K562 (cell line): ENCODE measurements around the gene CERS2. TPM values are rescaled to one million over a fixed set of nuclear protein-coding genes. Genes with fewer than 3 reads are reported as not detected.

ENCODE experiments used
- EP400 ChIP-seq: fragments of 450-650 bp; IDR thresholded peaks from 2 replicates; pipeline ENCODE4 v1.6.1; 2017; ENCODE audit warnings: antibody characterized with exemption, mild to moderate bottlenecking, moderate library complexity
- GATAD2B ChIP-seq: fragments of 450-650 bp; IDR thresholded peaks from 2 replicates; pipeline ENCODE4 v1.6.1; 2017; ENCODE audit warnings: mild to moderate bottlenecking, borderline replicate concordance
- L3MBTL2 ChIP-seq: fragments of 450-650 bp; IDR thresholded peaks from 2 replicates; pipeline ENCODE4 v1.6.1; 2016; ENCODE audit warnings: mild to moderate bottlenecking, moderate library complexity
- MTA2 ChIP-seq: fragments of 450-650 bp; IDR thresholded peaks from 2 replicates; pipeline ENCODE4 v1.6.1; 2016; ENCODE audit warnings: low read depth
- VEZF1 ChIP-seq: fragments of 200-800 bp; sonication (Bioruptor generic); IDR thresholded peaks from 2 replicates; pipeline ENCODE4 v1.6.1; 2017; ENCODE audit warnings: missing genetic modification characterization, missing compliant biosample characterization
- ZFX ChIP-seq: sonication (generic); formaldehyde crosslinking; IDR thresholded peaks from 2 replicates; pipeline ENCODE4 v1.8.0; 2022; ENCODE audit warnings: mild to moderate bottlenecking, missing genetic modification reagents, moderate library complexity
- polyA plus RNA-seq, 8 experiments: library from polyadenylated mRNA; depleted of rRNA in 4 of 8; stranded (reverse) in 5 of 8; unstranded in 3 of 8; fragments of >200 nt; fragmentation: Nextera tagmentation in 2 of 8; fragmentation: Illumina TruSeq in 1 of 8; extraction: Ambion mirVana in 2 of 8; extraction: Trizol in 1 of 8; gene quantifications; 2 replicates each; pipeline versions ENCODE4 v1.2.1 to v1.2.3, GENCODE V29; 2011 to 2014; ENCODE audit warnings: inconsistent platforms in 1 of 8, missing spikeins in 1 of 8
- total RNA-seq, 7 experiments: library from RNA; depleted of rRNA in 6 of 7; stranded (reverse); fragments of >200 nt in 6 of 7; fragmentation: Illumina TruSeq in 2 of 7; extraction: Trizol in 2 of 7; gene quantifications; 2 replicates each; pipeline versions ENCODE4 v1.2.1 to v1.2.3, GENCODE V29; 2011 to 2021; ENCODE audit warnings: low replicate concordance in 1 of 7
- TF ChIP-seq, protein P1 (sequence below), 2 experiments: fragments of 450-650 bp in 1 of 2; sonication (generic) in 1 of 2; formaldehyde crosslinking in 1 of 2; IDR thresholded peaks; 2 replicates each; pipeline versions ENCODE4 v1.7.1 to v1.9.0; 2016 to 2022; ENCODE audit warnings: inconsistent platforms in 1 of 2, mild to moderate bottlenecking in 1 of 2, missing genetic modification reagents in 1 of 2
- TF ChIP-seq, protein P2 (sequence below): fragments of 200-800 bp; sonication (Bioruptor generic); IDR thresholded peaks from 2 replicates; pipeline ENCODE4 v1.6.1; 2017; ENCODE audit warnings: missing genetic modification characterization, missing compliant biosample characterization
- TF ChIP-seq, protein P3 (sequence below): sonication (generic); formaldehyde crosslinking; IDR thresholded peaks from 2 replicates; pipeline ENCODE4 v1.8.0; 2023; ENCODE audit warnings: mild to moderate bottlenecking, missing genetic modification reagents

The CERS2 gene
- total and polyA plus RNA-seq, 9 of the 15 experiments (the other 6 are each of a cell fraction or from before 2014, with no cell fraction given), result 23.4 to 295 (median 132) TPM

- TF ChIP-seq VEZF1 (0 out of 2 replicates have a peak, but pooled peaks have one; percentile 26), ZFX (CRISPR knock-in tag) (peak; percentile 30; the same call in 1 of the 2 replicates), MTA2 (0 out of 2 replicates have a peak, but pooled peaks have one; percentile 5), GATAD2B (0 out of 2 replicates have a peak, but pooled peaks have one; percentile 24), L3MBTL2 (peak; percentile 58; the same call in 1 of the 2 replicates), EP400 (peak; percentile 30; the same call in 1 of the 2 replicates)
- TF ChIP-seq, protein P1, sequence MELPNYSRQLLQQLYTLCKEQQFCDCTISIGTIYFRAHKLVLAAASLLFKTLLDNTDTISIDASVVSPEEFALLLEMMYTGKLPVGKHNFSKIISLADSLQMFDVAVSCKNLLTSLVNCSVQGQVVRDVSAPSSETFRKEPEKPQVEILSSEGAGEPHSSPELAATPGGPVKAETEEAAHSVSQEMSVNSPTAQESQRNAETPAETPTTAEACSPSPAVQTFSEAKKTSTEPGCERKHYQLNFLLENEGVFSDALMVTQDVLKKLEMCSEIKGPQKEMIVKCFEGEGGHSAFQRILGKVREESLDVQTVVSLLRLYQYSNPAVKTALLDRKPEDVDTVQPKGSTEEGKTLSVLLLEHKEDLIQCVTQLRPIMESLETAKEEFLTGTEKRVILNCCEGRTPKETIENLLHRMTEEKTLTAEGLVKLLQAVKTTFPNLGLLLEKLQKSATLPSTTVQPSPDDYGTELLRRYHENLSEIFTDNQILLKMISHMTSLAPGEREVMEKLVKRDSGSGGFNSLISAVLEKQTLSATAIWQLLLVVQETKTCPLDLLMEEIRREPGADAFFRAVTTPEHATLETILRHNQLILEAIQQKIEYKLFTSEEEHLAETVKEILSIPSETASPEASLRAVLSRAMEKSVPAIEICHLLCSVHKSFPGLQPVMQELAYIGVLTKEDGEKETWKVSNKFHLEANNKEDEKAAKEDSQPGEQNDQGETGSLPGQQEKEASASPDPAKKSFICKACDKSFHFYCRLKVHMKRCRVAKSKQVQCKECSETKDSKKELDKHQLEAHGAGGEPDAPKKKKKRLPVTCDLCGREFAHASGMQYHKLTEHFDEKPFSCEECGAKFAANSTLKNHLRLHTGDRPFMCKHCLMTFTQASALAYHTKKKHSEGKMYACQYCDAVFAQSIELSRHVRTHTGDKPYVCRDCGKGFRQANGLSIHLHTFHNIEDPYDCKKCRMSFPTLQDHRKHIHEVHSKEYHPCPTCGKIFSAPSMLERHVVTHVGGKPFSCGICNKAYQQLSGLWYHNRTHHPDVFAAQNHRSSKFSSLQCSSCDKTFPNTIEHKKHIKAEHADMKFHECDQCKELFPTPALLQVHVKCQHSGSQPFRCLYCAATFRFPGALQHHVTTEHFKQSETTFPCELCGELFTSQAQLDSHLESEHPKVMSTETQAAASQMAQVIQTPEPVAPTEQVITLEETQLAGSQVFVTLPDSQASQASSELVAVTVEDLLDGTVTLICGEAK (IDR thresholded peaks at IDR 0.05), result peak; percentile 32; the same call in 1 of the 2 replicates
- TF ChIP-seq, protein P1 (CRISPR knock-in tag; IDR thresholded peaks at IDR 0.05), result no peak
- TF ChIP-seq, protein P2, sequence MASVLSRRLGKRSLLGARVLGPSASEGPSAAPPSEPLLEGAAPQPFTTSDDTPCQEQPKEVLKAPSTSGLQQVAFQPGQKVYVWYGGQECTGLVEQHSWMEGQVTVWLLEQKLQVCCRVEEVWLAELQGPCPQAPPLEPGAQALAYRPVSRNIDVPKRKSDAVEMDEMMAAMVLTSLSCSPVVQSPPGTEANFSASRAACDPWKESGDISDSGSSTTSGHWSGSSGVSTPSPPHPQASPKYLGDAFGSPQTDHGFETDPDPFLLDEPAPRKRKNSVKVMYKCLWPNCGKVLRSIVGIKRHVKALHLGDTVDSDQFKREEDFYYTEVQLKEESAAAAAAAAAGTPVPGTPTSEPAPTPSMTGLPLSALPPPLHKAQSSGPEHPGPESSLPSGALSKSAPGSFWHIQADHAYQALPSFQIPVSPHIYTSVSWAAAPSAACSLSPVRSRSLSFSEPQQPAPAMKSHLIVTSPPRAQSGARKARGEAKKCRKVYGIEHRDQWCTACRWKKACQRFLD, result peak; percentile 22; the same call in 1 of the 2 replicates
- TF ChIP-seq, protein P3, sequence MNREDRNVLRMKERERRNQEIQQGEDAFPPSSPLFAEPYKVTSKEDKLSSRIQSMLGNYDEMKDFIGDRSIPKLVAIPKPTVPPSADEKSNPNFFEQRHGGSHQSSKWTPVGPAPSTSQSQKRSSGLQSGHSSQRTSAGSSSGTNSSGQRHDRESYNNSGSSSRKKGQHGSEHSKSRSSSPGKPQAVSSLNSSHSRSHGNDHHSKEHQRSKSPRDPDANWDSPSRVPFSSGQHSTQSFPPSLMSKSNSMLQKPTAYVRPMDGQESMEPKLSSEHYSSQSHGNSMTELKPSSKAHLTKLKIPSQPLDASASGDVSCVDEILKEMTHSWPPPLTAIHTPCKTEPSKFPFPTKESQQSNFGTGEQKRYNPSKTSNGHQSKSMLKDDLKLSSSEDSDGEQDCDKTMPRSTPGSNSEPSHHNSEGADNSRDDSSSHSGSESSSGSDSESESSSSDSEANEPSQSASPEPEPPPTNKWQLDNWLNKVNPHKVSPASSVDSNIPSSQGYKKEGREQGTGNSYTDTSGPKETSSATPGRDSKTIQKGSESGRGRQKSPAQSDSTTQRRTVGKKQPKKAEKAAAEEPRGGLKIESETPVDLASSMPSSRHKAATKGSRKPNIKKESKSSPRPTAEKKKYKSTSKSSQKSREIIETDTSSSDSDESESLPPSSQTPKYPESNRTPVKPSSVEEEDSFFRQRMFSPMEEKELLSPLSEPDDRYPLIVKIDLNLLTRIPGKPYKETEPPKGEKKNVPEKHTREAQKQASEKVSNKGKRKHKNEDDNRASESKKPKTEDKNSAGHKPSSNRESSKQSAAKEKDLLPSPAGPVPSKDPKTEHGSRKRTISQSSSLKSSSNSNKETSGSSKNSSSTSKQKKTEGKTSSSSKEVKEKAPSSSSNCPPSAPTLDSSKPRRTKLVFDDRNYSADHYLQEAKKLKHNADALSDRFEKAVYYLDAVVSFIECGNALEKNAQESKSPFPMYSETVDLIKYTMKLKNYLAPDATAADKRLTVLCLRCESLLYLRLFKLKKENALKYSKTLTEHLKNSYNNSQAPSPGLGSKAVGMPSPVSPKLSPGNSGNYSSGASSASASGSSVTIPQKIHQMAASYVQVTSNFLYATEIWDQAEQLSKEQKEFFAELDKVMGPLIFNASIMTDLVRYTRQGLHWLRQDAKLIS (CRISPR knock-in tag), result 0 out of 2 replicates have a peak, but pooled peaks have one; percentile 18
Observed at GRCh38 chr1:151006327-151007052, 31.9 kb upstream of the CERS2 start, which contains the start of gene MINDY1 (continued).
